Tibial nerve (tissue), 4 donors: Measurements from ENCODE around the gene RUFY3. TPM values are rescaled to one million over a fixed set of nuclear protein-coding genes. Genes with fewer than 3 reads are reported as not detected.

Source experiments
- DNase-seq, 2 donors: peaks; one replicate each; pipeline ENCODE4 v3.0.0-alpha.2; 2019; ENCODE audit warnings: low spot score in 2 of 2
- H3K27ac ChIP-seq, 4 donors: fragments of 200-600 bp; sonication (generic) in 3 of 4; one replicate each; pipeline ENCODE4 v1.5.1; 2017 to 2019; ENCODE audit warnings: mild to moderate bottlenecking in 1 of 4
- H3K27me3 ChIP-seq, 2 donors: fragments of 200-600 bp; sonication (generic) in 1 of 2; one replicate each; pipeline versions ENCODE4 v1.5.1 to v1.6.0; 2017 to 2019
- H3K36me3 ChIP-seq, 3 donors: fragments of 200-600 bp; sonication (generic); one replicate each; pipeline ENCODE4 v1.5.1; 2018 to 2019
- H3K4me1 ChIP-seq, 4 donors: fragments of 200-600 bp; sonication (generic) in 3 of 4; one replicate each; pipeline ENCODE4 v1.5.1; 2017 to 2019
- H3K4me3 ChIP-seq, 4 donors: fragments of 200-600 bp; sonication (generic) in 3 of 4; one replicate each; pipeline ENCODE4 v1.5.1; 2017 to 2019; ENCODE audit warnings: mild to moderate bottlenecking in 1 of 4, moderate library complexity in 1 of 4
- H3K9me3 ChIP-seq, 4 donors: fragments of 200-600 bp; sonication (generic) in 3 of 4; one replicate each; pipeline ENCODE4 v1.5.1; 2017 to 2019
- EP300 ChIP-seq, 2 donors: sonication (generic); formaldehyde crosslinking; IDR thresholded peaks; one replicate each; pipeline ENCODE4 v1.6.1; 2017; ENCODE audit warnings: antibody characterized with exemption in 2 of 2, mild to moderate bottlenecking in 1 of 2
- POLR2A ChIP-seq, 2 donors: fragments of 450-650 bp; IDR thresholded peaks; one replicate each; pipeline ENCODE4 v1.6.1; 2017; ENCODE audit warnings: antibody characterized with exemption in 2 of 2, mild to moderate bottlenecking in 2 of 2, moderate library complexity in 2 of 2
- WGBS, 2 donors: methylation state at CpG; one replicate each; pipeline ENCODE4 v1.1.5; 2018; 5-methylcytosine and 5-hydroxymethylcytosine counted together
- total RNA-seq, 4 donors: library from RNA; depleted of rRNA; stranded (reverse); fragments of >200 nt; gene quantifications; one replicate each; pipeline ENCODE4 v1.1.0, GENCODE V29; 2016
- TF ChIP-seq, protein P1 (sequence below), 5 experiments: fragments of 200-600 bp in 3 of 5; fragments of 450-650 bp in 2 of 5; sonication (generic) in 3 of 5; IDR thresholded peaks; one replicate each; pipeline ENCODE4 v1.5.1; 2016 to 2019; ENCODE audit warnings: antibody characterized with exemption in 5 of 5, mild to moderate bottlenecking in 3 of 5, moderate library complexity in 2 of 5

The RUFY3 gene
- total RNA-seq, 4 donors from 2014 or later = 84.5 to 124 (median 88.8) TPM

DNA sequence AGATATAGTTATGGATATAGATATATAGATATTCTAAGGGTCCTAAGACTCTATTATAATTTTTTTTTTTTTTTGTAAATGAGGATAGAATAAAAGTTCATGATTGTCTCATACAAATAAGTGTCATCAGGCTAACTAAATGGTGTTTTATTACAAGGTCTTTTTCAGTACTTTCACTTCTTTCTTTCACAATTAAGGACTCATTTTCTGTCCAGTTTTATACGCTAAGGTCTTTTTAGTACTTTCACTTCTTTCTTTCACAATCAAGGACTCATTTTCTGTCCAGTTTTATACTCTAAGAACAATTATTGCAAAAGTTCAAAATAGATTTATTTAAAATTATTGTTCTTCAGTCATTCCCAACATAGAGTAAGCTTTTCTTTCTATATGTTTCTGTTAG lies 32.7 kb downstream of the RUFY3 start:
- Histone ChIP-seq H3K4me1 (no peaks in the 10 kb centered on the region), H3K27me3 (no peaks in the 10 kb centered on the region), H3K36me3 (peaks cover 0 to 4% (median 0%) of the 10 kb centered on the region in 3 donors), H3K4me3 (no peak overlapping the region), H3K9me3 (no peaks in the 10 kb centered on the region), H3K27ac (no peak overlapping the region)
- DNase-seq = no peak
- TF ChIP-seq, protein P1, sequence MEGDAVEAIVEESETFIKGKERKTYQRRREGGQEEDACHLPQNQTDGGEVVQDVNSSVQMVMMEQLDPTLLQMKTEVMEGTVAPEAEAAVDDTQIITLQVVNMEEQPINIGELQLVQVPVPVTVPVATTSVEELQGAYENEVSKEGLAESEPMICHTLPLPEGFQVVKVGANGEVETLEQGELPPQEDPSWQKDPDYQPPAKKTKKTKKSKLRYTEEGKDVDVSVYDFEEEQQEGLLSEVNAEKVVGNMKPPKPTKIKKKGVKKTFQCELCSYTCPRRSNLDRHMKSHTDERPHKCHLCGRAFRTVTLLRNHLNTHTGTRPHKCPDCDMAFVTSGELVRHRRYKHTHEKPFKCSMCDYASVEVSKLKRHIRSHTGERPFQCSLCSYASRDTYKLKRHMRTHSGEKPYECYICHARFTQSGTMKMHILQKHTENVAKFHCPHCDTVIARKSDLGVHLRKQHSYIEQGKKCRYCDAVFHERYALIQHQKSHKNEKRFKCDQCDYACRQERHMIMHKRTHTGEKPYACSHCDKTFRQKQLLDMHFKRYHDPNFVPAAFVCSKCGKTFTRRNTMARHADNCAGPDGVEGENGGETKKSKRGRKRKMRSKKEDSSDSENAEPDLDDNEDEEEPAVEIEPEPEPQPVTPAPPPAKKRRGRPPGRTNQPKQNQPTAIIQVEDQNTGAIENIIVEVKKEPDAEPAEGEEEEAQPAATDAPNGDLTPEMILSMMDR (IDR thresholded peaks at IDR 0.05) = no peak
- TF ChIP-seq EP300 (IDR thresholded peaks at IDR 0.05) = no peak
- no peak for TF ChIP-seq POLR2A (IDR thresholded peaks at IDR 0.05)
- WGBS, 2 donors = 56 to 66% methylated on average over 1 of the region's 1 CpG

- no peaks in the 10 kb centered on the region for H3K9me3 ChIP-seq
- H3K4me3 ChIP-seq = no peak overlapping the region
- DNase-seq = no peak
- H3K4me1 ChIP-seq = peaks cover 0 to 6% (median 0%) of the 10 kb centered on the region in 4 donors
- H3K36me3 ChIP-seq = peaks cover 0 to 4% (median 0%) of the 10 kb centered on the region in 3 donors
- TF ChIP-seq, protein P1 (IDR thresholded peaks at IDR 0.05) = no peak
- TF ChIP-seq EP300 (IDR thresholded peaks at IDR 0.05) (no peak), POLR2A (IDR thresholded peaks at IDR 0.05) (no peak)
- H3K27ac ChIP-seq = no peak overlapping the region
- 90% methylated on average over 10 of the region's 10 CpGs for WGBS, 2 donors
- no peaks in the 10 kb centered on the region for H3K27me3 ChIP-seq
Measured at GRCh38 chr4:70754990-70755688, 33.4 kb downstream of the RUFY3 start.

GRCh38 chr4:70759126-70759525 lies 37.4 kb downstream of the RUFY3 start:
- no peak overlapping the region for H3K4me3 ChIP-seq
- no peaks in the 10 kb centered on the region for H3K9me3 ChIP-seq
- TF ChIP-seq EP300 (IDR thresholded peaks at IDR 0.05) (no peak), POLR2A (IDR thresholded peaks at IDR 0.05) (no peak)
- TF ChIP-seq, protein P1 (IDR thresholded peaks at IDR 0.05) = no peak
- H3K27ac ChIP-seq = no peak overlapping the region
- no peak for DNase-seq
- H3K27me3 ChIP-seq = no peaks in the 10 kb centered on the region
- WGBS, 2 donors = 59 to 78% methylated on average over 1 of the region's 1 CpG
- H3K36me3 ChIP-seq = peaks cover 0 to 18% (median 0%) of the 10 kb centered on the region in 3 donors
- peaks cover 0 to 6% (median 0%) of the 10 kb centered on the region in 4 donors for H3K4me1 ChIP-seq

- DNase-seq = no peak
- no peak overlapping the region for H3K4me3 ChIP-seq
- peaks cover 0 to 23% (median 0%) of the 10 kb centered on the region in 3 donors for H3K36me3 ChIP-seq
- H3K9me3 ChIP-seq = no peaks in the 10 kb centered on the region
- no peak overlapping the region for H3K27ac ChIP-seq
- no peaks in the 10 kb centered on the region for H3K27me3 ChIP-seq
- peaks cover 0 to 6% (median 0%) of the 10 kb centered on the region in 4 donors for H3K4me1 ChIP-seq
- TF ChIP-seq POLR2A (IDR thresholded peaks at IDR 0.05) (no peak), EP300 (IDR thresholded peaks at IDR 0.05) (no peak)
- TF ChIP-seq, protein P1 (IDR thresholded peaks at IDR 0.05) = no peak
Measured at GRCh38 chr4:70759627-70760026, 37.9 kb downstream of the RUFY3 start.

DNA sequence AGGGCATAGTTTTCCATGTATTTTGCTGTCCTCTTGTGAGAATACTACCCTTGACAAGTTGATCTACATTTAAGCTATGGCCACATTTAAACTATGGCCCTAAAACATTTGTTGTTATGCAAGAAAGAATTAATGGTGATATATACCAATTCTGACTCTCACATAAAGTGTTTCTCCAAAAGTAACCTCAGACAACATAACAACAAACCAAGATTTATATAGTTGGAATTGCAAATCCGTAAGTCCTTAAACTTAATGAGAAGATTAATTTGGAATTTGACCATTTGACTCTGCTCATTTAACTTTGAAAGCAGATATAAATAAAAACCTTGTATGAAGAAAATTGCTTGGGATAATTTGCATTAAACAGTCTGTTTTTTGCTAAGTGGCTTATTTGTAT lies 38.9 kb downstream of the RUFY3 start:
- TF ChIP-seq, protein P1 (IDR thresholded peaks at IDR 0.05) = no peak
- no peak for TF ChIP-seq EP300 (IDR thresholded peaks at IDR 0.05)
- TF ChIP-seq POLR2A (IDR thresholded peaks at IDR 0.05) = no peak
- DNase-seq = no peak
- Histone ChIP-seq H3K27me3 (no peaks in the 10 kb centered on the region), H3K4me1 (peaks cover 0 to 6% (median 0%) of the 10 kb centered on the region in 4 donors), H3K9me3 (no peaks in the 10 kb centered on the region), H3K36me3 (peaks cover 0 to 30% (median 0%) of the 10 kb centered on the region in 3 donors), H3K27ac (no peak overlapping the region), H3K4me3 (no peak overlapping the region)
- WGBS, 2 donors = 60 to 69% methylated on average over 1 of the region's 1 CpG
